ENCODE results near the gene TMEM207.
"Not testable (repeated sequence)": the region's sequence is repeated elsewhere in the genome, so short reads cannot be mapped to it uniquely, and the experiment has no call there.

TMEM207 gene

GRCh38 chr3:190486533-190486864 lies 36.8 kb upstream of the TMEM207 start:
- Histone ChIP-seq H3K4me1 (ENCODE audit: control insufficient read depth, low read length) (no peaks in the 10 kb centered on the region), H3K79me2 (ENCODE audit: control insufficient read depth, low read length) (no peaks in the 10 kb centered on the region), H3K9me2 (replicated peaks; ENCODE audit: control insufficient read depth, low read length) (no peaks in the 10 kb centered on the region), H3F3A (ENCODE audit: control insufficient read depth, insufficient read depth) (no peaks in the 10 kb centered on the region), H3K27me3 (ENCODE audit: control insufficient read depth, low read length) (peaks cover 7% of the 10 kb centered on the region), H3K4me2 (ENCODE audit: low read length) (no peak overlapping the region), H3K27ac (ENCODE audit: low read depth, low read length) (no peak overlapping the region), H3K4me3 (ENCODE audit: low read length) (no peak overlapping the region), H4K20me1 (ENCODE audit: control insufficient read depth, insufficient read depth, low read depth, low read length) (no peaks in the 10 kb centered on the region), H3K9me3 (ENCODE audit: control insufficient read depth, insufficient read depth, low read length) (no peaks in the 10 kb centered on the region; the same call in 1 of the 2 replicates), H3K36me3 (ENCODE audit: control insufficient read depth, low read length) (no peaks in the 10 kb centered on the region)
- TF ChIP-seq CTCF (IDR thresholded peaks at IDR 0.05; ENCODE audit: low read depth, low read length, poor library complexity, severe bottlenecking), result no peak
- no peak for TF ChIP-seq EZH2phosphoT487 (IDR thresholded peaks at IDR 0.05; ENCODE audit: borderline replicate concordance, low read length)

GRCh38 chr3:190485830-190486532 lies 36.3 kb upstream of the TMEM207 start:
- TF ChIP-seq EZH2phosphoT487 (IDR thresholded peaks at IDR 0.05; ENCODE audit: borderline replicate concordance, low read length) (no peak), CTCF (IDR thresholded peaks at IDR 0.05; ENCODE audit: low read depth, low read length, poor library complexity, severe bottlenecking) (no peak)
- H3K79me2 ChIP-seq (ENCODE audit: control insufficient read depth, low read length), result no peaks in the 10 kb centered on the region
- H3K9me2 ChIP-seq (replicated peaks; ENCODE audit: control insufficient read depth, low read length), result no peaks in the 10 kb centered on the region
- no peaks in the 10 kb centered on the region for H3F3A ChIP-seq (ENCODE audit: control insufficient read depth, insufficient read depth)
- H3K4me1 ChIP-seq (ENCODE audit: control insufficient read depth, low read length), result no peaks in the 10 kb centered on the region
- H3K36me3 ChIP-seq (ENCODE audit: control insufficient read depth, low read length), result no peaks in the 10 kb centered on the region
- no peaks in the 10 kb centered on the region for H4K20me1 ChIP-seq (ENCODE audit: control insufficient read depth, insufficient read depth, low read depth, low read length)
- H3K27ac ChIP-seq (ENCODE audit: low read depth, low read length), result no peak overlapping the region
- peaks cover 7% of the 10 kb centered on the region for H3K27me3 ChIP-seq (ENCODE audit: control insufficient read depth, low read length)
- H3K4me2 ChIP-seq (ENCODE audit: low read length), result no peak overlapping the region
- no peak overlapping the region for H3K4me3 ChIP-seq (ENCODE audit: low read length)
- no peaks in the 10 kb centered on the region; the same call in 1 of the 2 replicates for H3K9me3 ChIP-seq (ENCODE audit: control insufficient read depth, insufficient read depth, low read length)

GRCh38 chr3:190481779-190482178 lies 32.1 kb upstream of the TMEM207 start:
- no peaks in the 10 kb centered on the region for H3K79me2 ChIP-seq (ENCODE audit: control insufficient read depth, low read length)
- H4K20me1 ChIP-seq (ENCODE audit: control insufficient read depth, insufficient read depth, low read depth, low read length), result no peaks in the 10 kb centered on the region
- H3K4me3 ChIP-seq (ENCODE audit: low read length), result no peak overlapping the region
- no peaks in the 10 kb centered on the region for H3K9me3 ChIP-seq (ENCODE audit: control insufficient read depth, insufficient read depth, low read length)
- TF ChIP-seq CTCF (IDR thresholded peaks at IDR 0.05; ENCODE audit: low read depth, low read length, poor library complexity, severe bottlenecking) (no peak), EZH2phosphoT487 (IDR thresholded peaks at IDR 0.05; ENCODE audit: borderline replicate concordance, low read length) (no peak)
- H3K27me3 ChIP-seq (ENCODE audit: control insufficient read depth, low read length), result peaks cover 3% of the 10 kb centered on the region; the same call in 1 of the 2 replicates
- no peak overlapping the region for H3K27ac ChIP-seq (ENCODE audit: low read depth, low read length)
- no peaks in the 10 kb centered on the region for H3K36me3 ChIP-seq (ENCODE audit: control insufficient read depth, low read length)
- H3F3A ChIP-seq (ENCODE audit: control insufficient read depth, insufficient read depth), result no peaks in the 10 kb centered on the region
- H3K4me2 ChIP-seq (ENCODE audit: low read length), result no peak overlapping the region
- no peaks in the 10 kb centered on the region for H3K4me1 ChIP-seq (ENCODE audit: control insufficient read depth, low read length)
- H3K9me2 ChIP-seq (replicated peaks; ENCODE audit: control insufficient read depth, low read length), result no peaks in the 10 kb centered on the region

GRCh38 chr3:190473261-190473660 lies 23.6 kb upstream of the TMEM207 start:
- not testable (repeated sequence) for H3K9me2 ChIP-seq (replicated peaks; ENCODE audit: control insufficient read depth, low read length); H3K27ac ChIP-seq (ENCODE audit: low read depth, low read length); H3K9me3 ChIP-seq (ENCODE audit: control insufficient read depth, insufficient read depth, low read length); H3K4me2 ChIP-seq (ENCODE audit: low read length); H4K20me1 ChIP-seq (ENCODE audit: control insufficient read depth, insufficient read depth, low read depth, low read length); H3K36me3 ChIP-seq (ENCODE audit: control insufficient read depth, low read length); H3K79me2 ChIP-seq (ENCODE audit: control insufficient read depth, low read length); H3K4me3 ChIP-seq (ENCODE audit: low read length); H3K27me3 ChIP-seq (ENCODE audit: control insufficient read depth, low read length); H3K4me1 ChIP-seq (ENCODE audit: control insufficient read depth, low read length); H3F3A ChIP-seq (ENCODE audit: control insufficient read depth, insufficient read depth)

All from DOHH2 (cell line).